IMR-90 (cell line): Measurements from ENCODE around the gene HMX3. TPM values are rescaled to one million over a fixed set of nuclear protein-coding genes. Genes with fewer than 3 reads are reported as not detected.

ENCODE experiments used
- ATAC-seq: fragments of 200-7000 bp; cut with Tn5 transposase; 2 replicates; pipeline ENCODE4 v1.9.1; 2020; ENCODE audit warnings: low read depth, mild to moderate bottlenecking, moderate library complexity
- BruUV-seq: library from RNA; stranded (reverse); fragments of 400-500 nt; replicated peaks from 2 replicates; lab custom pipeline; 2021; lab: Mats Ljungman, UMichigan
- CTCF ChIA-PET: fragments of 300-600 bp; formaldehyde crosslinking; extraction: SDS; loops from one replicate; lab custom pipeline; 2021; ENCODE audit warnings: antibody characterized with exemption; lab: Yijun Ruan, JAX
- POLR2A ChIA-PET: fragments of 300-600 bp; sonication (Branson Sonifier 250); formaldehyde crosslinking; loops from one replicate; lab custom pipeline; 2022; ENCODE audit warnings: antibody characterized with exemption; ENCODE audit not compliant: unreplicated experiment; lab: Charles Lee
- DNase-seq: peaks from one replicate; pipeline ENCODE4 v3.0.0; 2013
- H2AFZ ChIP-seq: replicated peaks from 2 replicates; pipeline ENCODE3; 2013; ENCODE audit warnings: low read length, mild to moderate bottlenecking; ENCODE audit not compliant: poor library complexity
- H2AK5ac ChIP-seq: 2 replicates; pipeline ENCODE4 v1.6.1; 2013; ENCODE audit warnings: low read depth, low read length, inconsistent platforms
- H2AK9ac ChIP-seq: replicated peaks from 2 replicates; pipeline ENCODE3; 2013; ENCODE audit warnings: mild to moderate bottlenecking, low read depth, low read length, moderate library complexity; ENCODE audit not compliant: poor library complexity
- H2BK120ac ChIP-seq: 2 replicates; pipeline ENCODE4 v1.6.1; 2013; ENCODE audit warnings: low read depth, low read length, inconsistent platforms
- H2BK15ac ChIP-seq: 3 replicates; pipeline ENCODE4 v1.6.1; 2013; ENCODE audit warnings: low read depth, low read length, inconsistent platforms
- H2BK20ac ChIP-seq: 2 replicates; pipeline ENCODE4 v1.6.1; 2013; ENCODE audit warnings: low read depth, mild to moderate bottlenecking, inconsistent platforms, low read length, moderate library complexity
- H2BK5ac ChIP-seq: 2 replicates; pipeline ENCODE4 v1.6.1; 2013; ENCODE audit warnings: mild to moderate bottlenecking, low read depth, low read length, inconsistent platforms; ENCODE audit not compliant: poor library complexity, severe bottlenecking
- H3K14ac ChIP-seq: replicated peaks from 2 replicates; pipeline ENCODE4 v1.6.1; 2013; ENCODE audit warnings: low read depth, low read length, inconsistent platforms
- H3K18ac ChIP-seq: 2 replicates; pipeline ENCODE4 v1.6.1; 2013; ENCODE audit warnings: low read depth, low read length, control low read depth
- H3K23ac ChIP-seq: 2 replicates; pipeline ENCODE4 v1.6.1; 2013; ENCODE audit warnings: low read depth, low read length, inconsistent platforms
- H3K27ac ChIP-seq: 2 replicates; pipeline ENCODE4 v1.5.1; 2013; ENCODE audit warnings: mild to moderate bottlenecking, control low read depth, low read length; ENCODE audit not compliant: insufficient read depth
- H3K27me3 ChIP-seq: 2 replicates; pipeline ENCODE4 v1.6.1; 2013; ENCODE audit warnings: low read length; ENCODE audit not compliant: control insufficient read depth, insufficient read depth
- H3K36me3 ChIP-seq: 2 replicates; pipeline ENCODE4 v1.6.1; 2013; ENCODE audit warnings: low read length, mixed read lengths; ENCODE audit not compliant: control insufficient read depth, insufficient read depth
- H3K4ac ChIP-seq: 2 replicates; pipeline ENCODE4 v1.6.1; 2013; ENCODE audit warnings: low read depth, low read length, inconsistent platforms
- H3K4me1 ChIP-seq: 2 replicates; pipeline ENCODE4 v1.6.1; 2013; ENCODE audit warnings: low read length, mixed read lengths; ENCODE audit not compliant: control insufficient read depth, insufficient read depth
- H3K4me2 ChIP-seq: 2 replicates; pipeline ENCODE4 v1.6.1; 2013; ENCODE audit warnings: low read depth, mild to moderate bottlenecking, control low read depth, low read length, moderate library complexity
- H3K4me3 ChIP-seq: 2 replicates; pipeline ENCODE4 v1.5.1; 2013; ENCODE audit warnings: low read depth, mild to moderate bottlenecking, control low read depth, low read length, moderate library complexity; ENCODE audit not compliant: insufficient read depth
- H3K56ac ChIP-seq: 2 replicates; pipeline ENCODE4 v1.6.1; 2013; ENCODE audit warnings: low read length, inconsistent platforms; ENCODE audit not compliant: insufficient read depth; ENCODE audit errors: extremely low read depth
- H3K79me1 ChIP-seq, 2 experiments: 2 replicates each; pipeline ENCODE4 v1.6.1; 2013; ENCODE audit warnings: low read length in 2 of 2, inconsistent platforms in 1 of 2, low read depth in 1 of 2
- H3K9ac ChIP-seq: 2 replicates; pipeline ENCODE4 v1.6.1; 2013; ENCODE audit warnings: low read depth, low read length, control low read depth
- H3K9me1 ChIP-seq: 2 replicates; pipeline ENCODE4 v1.6.1; 2013; ENCODE audit warnings: low read length, inconsistent platforms; ENCODE audit not compliant: insufficient read depth
- H3K9me3 ChIP-seq: 2 replicates; pipeline ENCODE4 v1.6.1; 2013; ENCODE audit warnings: low read length; ENCODE audit not compliant: control insufficient read depth, insufficient read depth
- H4K20me1 ChIP-seq: 2 replicates; pipeline ENCODE4 v1.6.1; 2013; ENCODE audit warnings: low read length, inconsistent platforms; ENCODE audit not compliant: insufficient read depth
- H4K5ac ChIP-seq: 2 replicates; pipeline ENCODE4 v1.6.1; 2013; ENCODE audit warnings: mild to moderate bottlenecking, low read depth, low read length, control low read depth
- H4K8ac ChIP-seq, 2 experiments: 2 replicates each; pipeline ENCODE4 v1.6.1; 2013; ENCODE audit warnings: low read depth in 2 of 2, low read length in 2 of 2, control low read depth in 1 of 2, inconsistent platforms in 1 of 2
- H4K91ac ChIP-seq: 2 replicates; pipeline ENCODE4 v1.6.1; 2013; ENCODE audit warnings: low read depth, low read length, inconsistent platforms; ENCODE audit not compliant: insufficient read depth
- BHLHE40 ChIP-seq: fragments of 150-350 bp; IDR thresholded peaks from 2 replicates; pipeline ENCODE4 v1.6.1; 2016; ENCODE audit warnings: mild to moderate bottlenecking, low read depth, low read length
- CHD1 ChIP-seq: IDR thresholded peaks from 2 replicates; pipeline ENCODE4 v1.6.1; 2012; ENCODE audit warnings: low read depth, low read length, improper control_type of control experiment
- MXI1 ChIP-seq: IDR thresholded peaks from 2 replicates; pipeline ENCODE4 v1.6.1; 2012; ENCODE audit warnings: low read depth, mild to moderate bottlenecking, low read length, moderate library complexity, borderline replicate concordance
- NFE2L2 ChIP-seq: fragments of 150-350 bp; IDR thresholded peaks from 2 replicates; pipeline ENCODE4 v1.6.1; 2016; ENCODE audit warnings: low read depth, mild to moderate bottlenecking, low read length
- POLR2A ChIP-seq: IDR thresholded peaks from 2 replicates; pipeline ENCODE4 v1.6.1; 2012; ENCODE audit warnings: mild to moderate bottlenecking, low read depth, low read length
- RFX5 ChIP-seq: IDR thresholded peaks from 2 replicates; pipeline ENCODE4 v1.8.0; 2012; ENCODE audit warnings: low read depth, mild to moderate bottlenecking, low read length, moderate library complexity
- WGBS, 2 experiments: methylation state at CpG; one replicate each; pipeline versions ENCODE4 v1.1.5 to v1.1.7; 2013; ENCODE audit warnings: missing lambda C conversion rate in 2 of 2; ENCODE audit not compliant: insufficient read length in 1 of 2; ENCODE audit errors: extremely low coverage in 2 of 2; 5-methylcytosine and 5-hydroxymethylcytosine counted together
- dilution Hi-C: fragments of 300-500 bp; cut with HindIII; formaldehyde crosslinking; loops from one replicate; pipeline ENCODE4 v1.14.3; 2018; ENCODE audit warnings: low sequenced_read_pairs; ENCODE audit not compliant: unreplicated experiment
- in situ Hi-C: fragments of 300-500 bp; cut with MboI; formaldehyde crosslinking; loops from 3 replicates; pipeline ENCODE4 v1.14.3; 2019; ENCODE audit warnings: low sequenced_read_pairs, inconsistent platforms, mixed read lengths
- intact Hi-C: fragments of 100-400 bp; cut with micrococcal nuclease; formaldehyde crosslinking; loops from 2 replicates; pipeline ENCODE4 v1.10.0; 2022
- polyA plus RNA-seq, 3 experiments: library from polyadenylated mRNA; depleted of rRNA; stranded (reverse); fragments of >200 nt; gene quantifications; 2 replicates each; pipeline ENCODE4 v1.2.3, GENCODE V29; 2012; ENCODE audit warnings: low replicate concordance in 1 of 3
- total RNA-seq: library from RNA; depleted of rRNA; stranded (reverse); fragments of >200 nt; gene quantifications from 2 replicates; pipeline ENCODE4 v1.2.3, GENCODE V29; 2012
- TF ChIP-seq, protein P1 (sequence below): conservative IDR thresholded peaks from 2 replicates; pipeline ENCODE4 v1.5.1; 2012; ENCODE audit warnings: mild to moderate bottlenecking, low read depth, low read length, improper control_type of control experiment
- TF ChIP-seq, protein P2 (sequence below): fragments of 150-350 bp; IDR thresholded peaks from 2 replicates; pipeline ENCODE4 v1.6.1; 2016; ENCODE audit warnings: low read depth, mild to moderate bottlenecking, low read length, moderate library complexity, borderline replicate concordance

HMX3 gene
- total and polyA plus RNA-seq, 2 of the 4 experiments (the other 2 are of a cell fraction), result not detected

DNA sequence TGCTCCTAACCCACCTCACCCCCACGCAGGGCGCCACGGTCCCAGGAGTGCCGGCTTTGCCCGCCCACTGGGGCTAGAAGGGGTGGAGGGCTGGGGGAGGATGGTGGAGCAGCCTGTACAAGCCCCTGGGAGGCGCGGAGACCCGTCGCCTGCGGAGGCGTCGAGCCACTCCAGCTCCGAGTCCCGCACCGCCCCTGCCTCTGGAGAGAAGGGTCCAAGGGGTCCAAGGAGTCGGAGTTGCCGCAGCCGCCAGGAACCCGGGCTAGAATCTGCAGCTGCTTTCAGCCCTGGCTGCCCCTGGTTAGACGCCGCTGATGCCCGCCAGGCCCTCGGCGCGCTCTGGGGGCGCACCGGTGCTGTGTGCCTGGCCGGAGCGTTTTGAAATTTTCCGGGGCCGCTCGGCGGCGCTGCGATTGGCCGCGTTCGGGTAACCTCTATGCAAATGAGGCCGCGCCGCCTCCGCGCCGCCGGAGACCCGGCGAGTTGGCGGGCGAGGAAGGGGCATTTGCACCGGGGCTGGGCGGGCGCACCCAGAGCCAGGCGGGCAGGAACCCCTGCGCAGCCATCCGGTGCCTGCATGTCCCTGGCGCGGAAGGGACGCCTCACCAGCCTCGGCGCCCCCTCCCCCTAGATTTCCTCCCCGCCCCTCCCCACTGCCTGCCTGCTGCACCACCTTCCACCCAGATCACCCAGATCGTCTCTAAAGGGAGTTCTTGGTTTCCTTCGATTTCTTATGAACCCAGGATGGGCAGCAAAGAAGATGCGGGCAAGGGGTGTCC, 12.1 kb downstream of the HMX3 start, which contains the start of gene HMX2:
TSS of gene HMX2 (plus strand) at position 502 of the 779 bp plus-strand sequence. CDS start at position 745, 243 bp downstream.
- H4K8ac ChIP-seq, result no peak within 1 kb of the TSS
- TF ChIP-seq NFE2L2 (no peak), BHLHE40 (no peak), MXI1 (no peak), RFX5 (no peak), POLR2A (no peak), CHD1 (no peak)
- TF ChIP-seq, protein P1, sequence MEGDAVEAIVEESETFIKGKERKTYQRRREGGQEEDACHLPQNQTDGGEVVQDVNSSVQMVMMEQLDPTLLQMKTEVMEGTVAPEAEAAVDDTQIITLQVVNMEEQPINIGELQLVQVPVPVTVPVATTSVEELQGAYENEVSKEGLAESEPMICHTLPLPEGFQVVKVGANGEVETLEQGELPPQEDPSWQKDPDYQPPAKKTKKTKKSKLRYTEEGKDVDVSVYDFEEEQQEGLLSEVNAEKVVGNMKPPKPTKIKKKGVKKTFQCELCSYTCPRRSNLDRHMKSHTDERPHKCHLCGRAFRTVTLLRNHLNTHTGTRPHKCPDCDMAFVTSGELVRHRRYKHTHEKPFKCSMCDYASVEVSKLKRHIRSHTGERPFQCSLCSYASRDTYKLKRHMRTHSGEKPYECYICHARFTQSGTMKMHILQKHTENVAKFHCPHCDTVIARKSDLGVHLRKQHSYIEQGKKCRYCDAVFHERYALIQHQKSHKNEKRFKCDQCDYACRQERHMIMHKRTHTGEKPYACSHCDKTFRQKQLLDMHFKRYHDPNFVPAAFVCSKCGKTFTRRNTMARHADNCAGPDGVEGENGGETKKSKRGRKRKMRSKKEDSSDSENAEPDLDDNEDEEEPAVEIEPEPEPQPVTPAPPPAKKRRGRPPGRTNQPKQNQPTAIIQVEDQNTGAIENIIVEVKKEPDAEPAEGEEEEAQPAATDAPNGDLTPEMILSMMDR, result no peak
- TF ChIP-seq, protein P2, sequence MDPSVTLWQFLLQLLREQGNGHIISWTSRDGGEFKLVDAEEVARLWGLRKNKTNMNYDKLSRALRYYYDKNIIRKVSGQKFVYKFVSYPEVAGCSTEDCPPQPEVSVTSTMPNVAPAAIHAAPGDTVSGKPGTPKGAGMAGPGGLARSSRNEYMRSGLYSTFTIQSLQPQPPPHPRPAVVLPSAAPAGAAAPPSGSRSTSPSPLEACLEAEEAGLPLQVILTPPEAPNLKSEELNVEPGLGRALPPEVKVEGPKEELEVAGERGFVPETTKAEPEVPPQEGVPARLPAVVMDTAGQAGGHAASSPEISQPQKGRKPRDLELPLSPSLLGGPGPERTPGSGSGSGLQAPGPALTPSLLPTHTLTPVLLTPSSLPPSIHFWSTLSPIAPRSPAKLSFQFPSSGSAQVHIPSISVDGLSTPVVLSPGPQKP, result no peak
- no peaks in the 10 kb centered on the region; the same call in 1 of the 2 replicates for H3K9me1 ChIP-seq
- H3K4ac ChIP-seq, result no peak within 1 kb of the TSS
- no peaks in the 10 kb centered on the region for H3K36me3 ChIP-seq
- DNase-seq (no peak), ATAC-seq (no peak)
- ChIA-PET POLR2A (no interaction called here), CTCF (no interaction called here)
- H3K56ac ChIP-seq, result no peak within 1 kb of the TSS; the same call in 1 of the 2 replicates
- H3K23ac ChIP-seq, result no peak within 1 kb of the TSS
- H2AK9ac ChIP-seq, result no peak within 1 kb of the TSS
- no peak within 1 kb of the TSS for H3K14ac ChIP-seq
- no peak within 1 kb of the TSS for H3K27ac ChIP-seq
- no peaks in the 10 kb centered on the region for H3K79me1 ChIP-seq
- H4K91ac ChIP-seq, result no peak within 1 kb of the TSS
- H3K4me3 ChIP-seq, result no peak within 1 kb of the TSS
- intact Hi-C loops (no loop called here), in situ Hi-C loops (loop anchor here (25.0 kb wide), 1 partner anchor 1239 kb away; no protein-coding TSS in a partner anchor), dilution Hi-C loops (no loop called here)
- no peak within 1 kb of the TSS for H3K9ac ChIP-seq
- no TSS peak for BruUV-seq
- 0 out of 2 replicates have a peak, but pooled peaks cover 3% of the 10 kb centered on the region for H4K20me1 ChIP-seq
- no peak within 1 kb of the TSS for H2AK5ac ChIP-seq
- H3K18ac ChIP-seq, result no peak within 1 kb of the TSS
- H2BK20ac ChIP-seq, result no peak within 1 kb of the TSS
- H2AFZ ChIP-seq, result peak within 1 kb of the TSS; percentile 8
- no peak within 1 kb of the TSS for H2BK120ac ChIP-seq
- no peak within 1 kb of the TSS for H4K5ac ChIP-seq
- peaks cover 7% of the 10 kb centered on the region for H3K9me3 ChIP-seq
- no peak within 1 kb of the TSS for H3K4me2 ChIP-seq
- H2BK15ac ChIP-seq, result no peak within 1 kb of the TSS
- no peaks in the 10 kb centered on the region; the same call in 1 of the 2 replicates for H3K4me1 ChIP-seq
- H2BK5ac ChIP-seq, result no peak within 1 kb of the TSS
- peaks cover 93% of the 10 kb centered on the region for H3K27me3 ChIP-seq
- WGBS, 2 experiments, result 0% methylated on average over 7 of the region's 64 CpGs; no CpG with 5 or more reads in 1 of the 2 experiments
